Mesenchymal stem cell (in vitro differentiated cells and primary cell): ENCODE results near the gene ZNF410.

Experiments used
- DNase-seq: peaks from one replicate; pipeline ENCODE4 v3.0.0-alpha.2; 2013
- H2AFZ ChIP-seq: one replicate; pipeline ENCODE4 v1.6.1; 2013; ENCODE audit warnings: low read depth, mild to moderate bottlenecking, control low read depth, inconsistent platforms, low read length, moderate library complexity
- H2AK5ac ChIP-seq: 2 replicates; pipeline ENCODE4 v1.6.1; 2013; ENCODE audit warnings: low read length, moderate library complexity, mild to moderate bottlenecking, inconsistent platforms; ENCODE audit not compliant: severe bottlenecking
- H2BK120ac ChIP-seq: one replicate; pipeline ENCODE4 v1.6.1; 2013; ENCODE audit warnings: low read depth, mild to moderate bottlenecking, inconsistent platforms, low read length, moderate library complexity
- H2BK12ac ChIP-seq, 2 experiments: one replicate each; pipeline ENCODE4 v1.6.1; 2013; ENCODE audit warnings: inconsistent platforms in 2 of 2, low read length in 2 of 2, mild to moderate bottlenecking in 2 of 2, moderate library complexity in 2 of 2, control low read depth in 1 of 2
- H2BK15ac ChIP-seq: one replicate; pipeline ENCODE4 v1.6.1; 2013; ENCODE audit warnings: mild to moderate bottlenecking, low read depth, inconsistent platforms; ENCODE audit not compliant: poor library complexity, severe bottlenecking
- H2BK5ac ChIP-seq: 2 replicates; pipeline ENCODE4 v1.6.1; 2013; ENCODE audit warnings: low read depth, mild to moderate bottlenecking, low read length, control low read depth, inconsistent platforms; ENCODE audit not compliant: poor library complexity, severe bottlenecking
- H3K14ac ChIP-seq, 2 experiments: one replicate each; pipeline ENCODE4 v1.6.1; 2013; ENCODE audit warnings: inconsistent platforms in 2 of 2, low read length in 2 of 2, control low read depth in 1 of 2, mild to moderate bottlenecking in 1 of 2, moderate library complexity in 1 of 2
- H3K18ac ChIP-seq, 2 experiments: one replicate each; pipeline ENCODE4 v1.6.1; 2013; ENCODE audit warnings: inconsistent platforms in 2 of 2, low read length in 2 of 2, control low read depth in 1 of 2, low read depth in 1 of 2, mild to moderate bottlenecking in 1 of 2
- H3K23ac ChIP-seq, 2 experiments: one replicate each; pipeline ENCODE4 v1.6.1; 2013; ENCODE audit warnings: inconsistent platforms in 2 of 2, low read length in 2 of 2, mild to moderate bottlenecking in 2 of 2, moderate library complexity in 2 of 2, control low read depth in 1 of 2
- H3K27ac ChIP-seq: 2 replicates; pipeline ENCODE4 v1.5.1; 2013; ENCODE audit warnings: mild to moderate bottlenecking, moderate library complexity, low read length, control low read depth, inconsistent platforms; ENCODE audit not compliant: poor library complexity, severe bottlenecking
- H3K27me3 ChIP-seq, 2 experiments: 2 replicates each; pipeline versions ENCODE4 v1.6.1 to v1.7.0; 2013; ENCODE audit warnings: low read length in 2 of 2, mild to moderate bottlenecking in 2 of 2, moderate library complexity in 2 of 2, control low read depth in 1 of 2, inconsistent platforms in 1 of 2; ENCODE audit not compliant: control insufficient read depth in 1 of 2, insufficient read depth in 1 of 2
- H3K36me3 ChIP-seq, 2 experiments: 2 replicates each; pipeline versions ENCODE4 v1.6.1 to v1.7.0; 2013; ENCODE audit warnings: low read length in 2 of 2, control low read depth in 1 of 2, inconsistent platforms in 1 of 2, low read depth in 1 of 2, mild to moderate bottlenecking in 1 of 2; ENCODE audit not compliant: insufficient read depth in 2 of 2, control insufficient read depth in 1 of 2
- H3K4ac ChIP-seq, 2 experiments: one replicate each; pipeline ENCODE4 v1.6.1; 2013; ENCODE audit warnings: inconsistent platforms in 2 of 2, low read length in 2 of 2, mild to moderate bottlenecking in 2 of 2, moderate library complexity in 2 of 2, control low read depth in 1 of 2, low read depth in 1 of 2
- H3K4me1 ChIP-seq: 2 replicates; pipeline ENCODE4 v1.6.1; 2013; ENCODE audit warnings: low read depth, low read length, control low read depth; ENCODE audit not compliant: control insufficient read depth, insufficient read depth
- H3K4me2 ChIP-seq: 2 replicates; pipeline ENCODE4 v1.6.1; 2013; ENCODE audit warnings: low read length, mild to moderate bottlenecking, inconsistent platforms; ENCODE audit not compliant: poor library complexity, severe bottlenecking
- H3K4me3 ChIP-seq, 2 experiments: 2 replicates each; pipeline versions ENCODE4 v1.5.1 to v1.7.0; 2013; ENCODE audit warnings: low read length in 2 of 2, mild to moderate bottlenecking in 2 of 2, control low read depth in 1 of 2, low read depth in 1 of 2; ENCODE audit not compliant: insufficient read depth in 1 of 2
- H3K79me1 ChIP-seq: replicated peaks from 2 replicates; pipeline ENCODE4 v1.6.1; 2013; ENCODE audit warnings: mild to moderate bottlenecking, control low read depth, low read length, inconsistent platforms; ENCODE audit not compliant: poor library complexity, severe bottlenecking
- H3K9ac ChIP-seq: 2 replicates; pipeline ENCODE4 v1.7.0; 2013; ENCODE audit warnings: mild to moderate bottlenecking, low read length, moderate library complexity
- H3K9me3 ChIP-seq: 2 replicates; pipeline ENCODE4 v1.7.0; 2013; ENCODE audit warnings: mild to moderate bottlenecking, low read length; ENCODE audit not compliant: control insufficient read depth
- H4K8ac ChIP-seq: one replicate; pipeline ENCODE4 v1.6.1; 2013; ENCODE audit warnings: inconsistent platforms, mild to moderate bottlenecking, low read length, moderate library complexity
- H4K91ac ChIP-seq: one replicate; pipeline ENCODE4 v1.6.1; 2013; ENCODE audit warnings: mild to moderate bottlenecking, low read length, inconsistent platforms
- WGBS: methylation state at CpG from one replicate; pipeline ENCODE4 v1.1.7; 2013; ENCODE audit warnings: mixed read lengths; 5-methylcytosine and 5-hydroxymethylcytosine counted together

ZNF410 gene

GRCh38 chr14:73953731-73954130 lies 67.1 kb downstream of the ZNF410 start:
- Histone ChIP-seq H4K8ac (no peak overlapping the region), H2BK12ac (no peak overlapping the region), H3K27me3 (no peaks in the 10 kb centered on the region), H3K9me3 (no peaks in the 10 kb centered on the region), H4K91ac (no peak overlapping the region), H2BK120ac (no peak overlapping the region), H3K4me2 (no peak overlapping the region), H2AK5ac (no peak overlapping the region), H3K4me1 (peaks cover 3% of the 10 kb centered on the region), H2AFZ (no peak overlapping the region), H3K18ac (no peak overlapping the region), H3K27ac (no peak overlapping the region), H2BK15ac (no peak overlapping the region), H3K36me3 (peaks cover 16 to 42% of the 10 kb centered on the region in 2 experiments), H3K4me3 (peak overlapping the region in 1 of 2 experiments; percentile 6), H2BK5ac (no peak overlapping the region), H3K14ac (no peak overlapping the region), H3K23ac (no peak overlapping the region), H3K4ac (no peak overlapping the region), H3K79me1 (peaks cover 10% of the 10 kb centered on the region), H3K9ac (peak overlapping the region; percentile 59)
- DNase-seq: no peak
- WGBS: 100% methylated on average over 1 of the region's 1 CpG

GRCh38 chr14:73955674-73956073 lies 69.0 kb downstream of the ZNF410 start:
- Histone ChIP-seq H4K8ac (no peak overlapping the region), H3K27ac (no peak overlapping the region), H3K14ac (no peak overlapping the region), H3K18ac (no peak overlapping the region), H3K9ac (no peak overlapping the region), H2BK15ac (no peak overlapping the region), H3K36me3 (peaks cover 27 to 62% of the 10 kb centered on the region in 2 experiments), H2BK120ac (no peak overlapping the region), H3K9me3 (no peaks in the 10 kb centered on the region), H4K91ac (no peak overlapping the region), H2AK5ac (no peak overlapping the region), H2AFZ (no peak overlapping the region), H3K23ac (no peak overlapping the region), H3K4me3 (no peak overlapping the region), H3K4me1 (peaks cover 3% of the 10 kb centered on the region), H3K27me3 (no peaks in the 10 kb centered on the region), H3K79me1 (peaks cover 10% of the 10 kb centered on the region), H3K4ac (no peak overlapping the region), H3K4me2 (no peak overlapping the region), H2BK12ac (no peak overlapping the region), H2BK5ac (no peak overlapping the region)
- no peak for DNase-seq
- WGBS: 93% methylated on average over 5 of the region's 5 CpGs

- Histone ChIP-seq H3K4me3 (no peak overlapping the region), H2AFZ (no peak overlapping the region), H2BK15ac (no peak overlapping the region), H3K23ac (no peak overlapping the region), H2BK12ac (no peak overlapping the region), H3K4me2 (no peak overlapping the region), H3K36me3 (peaks cover 38 to 89% of the 10 kb centered on the region in 2 experiments), H2BK120ac (no peak overlapping the region), H4K8ac (no peak overlapping the region), H3K79me1 (peaks cover 6% of the 10 kb centered on the region), H4K91ac (no peak overlapping the region), H3K27ac (no peak overlapping the region), H3K27me3 (no peaks in the 10 kb centered on the region), H3K14ac (no peak overlapping the region), H3K4me1 (no peaks in the 10 kb centered on the region), H3K9me3 (no peaks in the 10 kb centered on the region), H3K9ac (no peak overlapping the region), H2AK5ac (no peak overlapping the region), H3K4ac (no peak overlapping the region), H3K18ac (no peak overlapping the region), H2BK5ac (no peak overlapping the region)
- no peak for DNase-seq
Measured at GRCh38 chr14:73958591-73958990, 71.9 kb downstream of the ZNF410 start.

GRCh38 chr14:73961192-73961591 lies 74.5 kb downstream of the ZNF410 start:
- no peak overlapping the region for H3K14ac ChIP-seq
- H2BK12ac ChIP-seq: no peak overlapping the region
- no peak overlapping the region for H2BK120ac ChIP-seq
- no peak overlapping the region for H3K4me2 ChIP-seq
- no peak overlapping the region for H3K27ac ChIP-seq
- no peak overlapping the region for H2AK5ac ChIP-seq
- no peak overlapping the region for H2BK5ac ChIP-seq
- no peak for DNase-seq
- H3K27me3 ChIP-seq: no peaks in the 10 kb centered on the region
- H4K91ac ChIP-seq: no peak overlapping the region
- H4K8ac ChIP-seq: no peak overlapping the region
- H3K4me3 ChIP-seq: no peak overlapping the region
- no peaks in the 10 kb centered on the region for H3K9me3 ChIP-seq
- H3K79me1 ChIP-seq: peaks cover 2% of the 10 kb centered on the region
- H2BK15ac ChIP-seq: no peak overlapping the region
- H3K9ac ChIP-seq: no peak overlapping the region
- peaks cover 37 to 80% of the 10 kb centered on the region in 2 experiments for H3K36me3 ChIP-seq
- H3K4ac ChIP-seq: no peak overlapping the region
- H3K23ac ChIP-seq: no peak overlapping the region
- H3K18ac ChIP-seq: no peak overlapping the region
- H3K4me1 ChIP-seq: no peaks in the 10 kb centered on the region
- 95% methylated on average over 12 of the region's 12 CpGs for WGBS
- H2AFZ ChIP-seq: no peak overlapping the region
